Measurements from ENCODE around the gene N4BP2L1. TPM values are rescaled to one million over a fixed set of nuclear protein-coding genes. Genes with fewer than 3 reads are reported as not detected.

Gene N4BP2L1
- total RNA-seq, 2 donors from 2014 or later = 4.0 to 10.3 TPM

DNA sequence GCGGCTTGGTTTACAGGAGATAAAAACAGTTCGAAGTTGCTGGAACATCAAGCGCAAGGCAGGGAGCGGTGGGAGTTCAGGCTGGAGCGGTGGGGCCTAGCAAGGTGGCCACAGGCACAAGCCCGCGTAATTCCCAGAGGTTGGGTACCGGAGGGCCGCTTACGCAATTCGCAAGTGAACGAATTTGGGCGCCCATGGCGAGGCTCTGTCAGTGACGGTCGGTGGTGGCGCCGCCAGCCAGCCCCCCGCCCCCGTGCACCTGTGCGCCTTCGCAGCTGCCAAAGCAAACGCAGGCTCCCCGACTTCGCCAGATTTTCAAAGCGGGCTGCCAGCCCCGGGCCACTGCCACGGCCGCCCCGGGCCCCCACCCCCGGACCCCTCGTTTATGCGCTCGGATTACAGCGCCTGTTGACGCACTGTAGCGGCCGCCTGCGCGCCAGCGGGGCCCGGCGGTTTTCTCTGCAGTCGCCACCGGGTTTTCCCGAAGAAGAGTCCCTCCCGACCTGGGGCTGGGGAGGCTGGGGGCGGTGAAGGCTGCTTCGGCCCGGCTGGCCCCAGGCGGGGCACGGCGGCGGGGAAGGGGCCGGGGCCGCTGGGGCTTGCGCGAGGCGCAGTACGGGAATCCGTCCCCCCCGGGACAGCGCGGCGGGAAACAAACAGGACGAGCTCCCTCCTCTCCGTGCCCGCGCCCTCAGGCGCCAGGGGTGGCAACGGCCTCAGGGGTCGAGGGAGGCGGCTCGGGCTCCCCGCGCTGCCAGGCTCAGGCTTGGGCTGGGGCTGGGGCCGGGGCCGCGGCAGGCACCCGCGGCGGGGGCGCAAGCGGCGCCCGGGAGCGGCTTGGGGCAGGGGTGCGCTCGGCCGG lies 709 bp downstream of the N4BP2L1 start:
- H3K36me3 Mint-ChIP-seq (ENCODE audit: low read depth) = no peaks in the 10 kb centered on the region

DNA sequence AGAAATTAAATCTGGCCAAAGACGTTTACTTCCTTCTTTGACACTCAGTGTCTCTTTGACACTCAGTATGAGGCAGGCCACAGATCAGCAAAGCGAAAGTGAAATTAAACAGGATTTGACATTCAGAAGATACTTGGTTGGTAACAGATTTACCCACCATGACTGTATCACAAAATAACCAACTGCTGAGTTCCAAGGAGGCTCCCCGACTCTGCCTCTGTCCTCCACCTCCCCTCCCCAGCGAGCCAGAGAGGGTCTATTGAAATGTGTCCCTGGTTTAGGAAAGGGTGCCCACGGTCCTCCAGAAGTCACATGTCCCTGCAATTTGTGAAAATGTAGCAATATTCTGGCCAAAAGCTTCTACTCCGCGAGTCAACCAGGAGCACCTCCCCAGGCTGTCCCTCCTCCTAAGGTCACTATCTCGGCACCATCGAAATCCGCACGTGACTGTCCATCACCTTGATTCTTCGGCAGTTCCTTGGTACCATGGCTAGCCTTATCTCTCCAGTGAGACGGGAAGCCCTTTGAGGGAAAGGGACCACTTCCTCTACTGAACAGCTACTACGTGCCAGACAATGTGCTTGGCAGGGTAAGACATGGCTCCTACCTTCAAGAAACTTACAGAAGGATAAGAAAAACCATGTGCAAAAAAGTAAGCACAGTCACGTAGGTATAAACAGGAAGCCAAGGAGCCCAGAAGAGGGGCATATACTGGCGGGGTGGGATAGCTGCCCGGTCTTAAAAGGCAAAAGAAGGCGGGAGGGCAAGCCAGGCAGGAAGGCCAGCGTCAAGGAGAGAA lies 1.5 kb downstream of the N4BP2L1 start:
- H3K4me1 ChIP-seq (ENCODE audit: control insufficient read depth, insufficient read depth, low read length) = no peaks in the 10 kb centered on the region
- WGBS, 2 experiments (ENCODE audit: insufficient coverage in 1 of 2, insufficient read length in 1 of 2) = 79 to 86% methylated on average over 16 to 19 of the region's 19 CpGs
- peaks cover 11% of the 10 kb centered on the region for H3K4me1 Mint-ChIP-seq

More for the DNA sequence above, 709 bp downstream of the N4BP2L1 start:
- no peaks in the 10 kb centered on the region for H3K4me1 ChIP-seq (ENCODE audit: control insufficient read depth, insufficient read depth, low read length)
- 2 to 7% methylated on average over 31 to 90 of the region's 90 CpGs for WGBS, 2 experiments (ENCODE audit: insufficient coverage in 1 of 2, insufficient read length in 1 of 2)
- DNase-seq = peak; percentile 86
- no peak overlapping the region for H3K27ac ChIP-seq (ENCODE audit: low read depth, low read length)
- no peaks in the 10 kb centered on the region for H3K36me3 ChIP-seq (ENCODE audit: control insufficient read depth, insufficient read depth, low read length)
- H3K9me3 Mint-ChIP-seq = no peaks in the 10 kb centered on the region
- TF ChIP-seq, protein P1, sequence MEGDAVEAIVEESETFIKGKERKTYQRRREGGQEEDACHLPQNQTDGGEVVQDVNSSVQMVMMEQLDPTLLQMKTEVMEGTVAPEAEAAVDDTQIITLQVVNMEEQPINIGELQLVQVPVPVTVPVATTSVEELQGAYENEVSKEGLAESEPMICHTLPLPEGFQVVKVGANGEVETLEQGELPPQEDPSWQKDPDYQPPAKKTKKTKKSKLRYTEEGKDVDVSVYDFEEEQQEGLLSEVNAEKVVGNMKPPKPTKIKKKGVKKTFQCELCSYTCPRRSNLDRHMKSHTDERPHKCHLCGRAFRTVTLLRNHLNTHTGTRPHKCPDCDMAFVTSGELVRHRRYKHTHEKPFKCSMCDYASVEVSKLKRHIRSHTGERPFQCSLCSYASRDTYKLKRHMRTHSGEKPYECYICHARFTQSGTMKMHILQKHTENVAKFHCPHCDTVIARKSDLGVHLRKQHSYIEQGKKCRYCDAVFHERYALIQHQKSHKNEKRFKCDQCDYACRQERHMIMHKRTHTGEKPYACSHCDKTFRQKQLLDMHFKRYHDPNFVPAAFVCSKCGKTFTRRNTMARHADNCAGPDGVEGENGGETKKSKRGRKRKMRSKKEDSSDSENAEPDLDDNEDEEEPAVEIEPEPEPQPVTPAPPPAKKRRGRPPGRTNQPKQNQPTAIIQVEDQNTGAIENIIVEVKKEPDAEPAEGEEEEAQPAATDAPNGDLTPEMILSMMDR (conservative IDR thresholded peaks at IDR 0.05) = no peak
- H3K4me1 Mint-ChIP-seq = peaks cover 11% of the 10 kb centered on the region
- H3K4me3 ChIP-seq (ENCODE audit: low read length) = peak overlapping the region; percentile 80
- no peak overlapping the region for H3K9ac ChIP-seq (ENCODE audit: extremely low read depth, low read length, poor library complexity, severe bottlenecking)
- H3K9me3 ChIP-seq (ENCODE audit: control insufficient read depth, low read length) = no peaks in the 10 kb centered on the region
- peak overlapping the region; percentile 68 for H3K4me3 Mint-ChIP-seq
- H3K27me3 ChIP-seq (ENCODE audit: control insufficient read depth, insufficient read depth, low read length, poor library complexity, severe bottlenecking) = peaks cover 41% of the 10 kb centered on the region
- H3K27ac Mint-ChIP-seq = no peak overlapping the region
- peaks cover 16% of the 10 kb centered on the region for H3K27me3 Mint-ChIP-seq (ENCODE audit: insufficient read depth)

DNA sequence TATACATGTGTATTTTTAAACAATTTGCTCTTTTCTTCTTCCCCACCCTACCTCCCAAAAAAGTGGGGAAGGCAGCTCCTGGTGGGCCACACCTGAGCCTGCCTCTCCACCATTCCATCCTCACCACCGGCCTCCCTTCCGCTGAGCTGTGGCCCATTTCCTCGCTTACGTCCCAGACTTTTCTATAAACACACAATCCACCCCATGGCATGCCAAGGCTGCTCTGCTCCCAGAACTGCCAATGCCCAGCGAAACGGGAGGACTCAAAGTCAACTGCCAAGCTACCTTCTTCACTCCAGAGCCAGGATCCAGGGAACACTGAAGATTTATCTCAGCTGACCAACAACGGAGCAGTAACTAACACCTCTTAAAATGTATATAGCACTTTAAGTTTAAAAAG lies 2.8 kb downstream of the N4BP2L1 start:
- peaks cover under 1% of the 10 kb centered on the region for H3K36me3 Mint-ChIP-seq (ENCODE audit: low read depth)
- Histone ChIP-seq H3K4me3 (ENCODE audit: low read length) (no peak overlapping the region), H3K9me3 (ENCODE audit: control insufficient read depth, low read length) (no peaks in the 10 kb centered on the region), H3K27me3 (ENCODE audit: control insufficient read depth, insufficient read depth, low read length, poor library complexity, severe bottlenecking) (peaks cover 41% of the 10 kb centered on the region), H3K9ac (ENCODE audit: extremely low read depth, low read length, poor library complexity, severe bottlenecking) (no peak overlapping the region), H3K36me3 (ENCODE audit: control insufficient read depth, insufficient read depth, low read length) (no peaks in the 10 kb centered on the region), H3K4me1 (ENCODE audit: control insufficient read depth, insufficient read depth, low read length) (no peaks in the 10 kb centered on the region), H3K27ac (ENCODE audit: low read depth, low read length) (no peak overlapping the region)
- TF ChIP-seq, protein P1 (conservative IDR thresholded peaks at IDR 0.05) = no peak
- no peak overlapping the region for H3K27ac Mint-ChIP-seq
- WGBS, 2 experiments (ENCODE audit: insufficient coverage in 1 of 2, insufficient read length in 1 of 2) = 98 to 100% methylated on average over 1 to 7 of the region's 7 CpGs
- no peak overlapping the region for H3K4me3 Mint-ChIP-seq
- peaks cover 11% of the 10 kb centered on the region for H3K4me1 Mint-ChIP-seq
- no peak for DNase-seq
- peaks cover under 1% of the 10 kb centered on the region for H3K9me3 Mint-ChIP-seq
- peaks cover 16% of the 10 kb centered on the region for H3K27me3 Mint-ChIP-seq (ENCODE audit: insufficient read depth)

More for the DNA sequence above, 1.5 kb downstream of the N4BP2L1 start:
- TF ChIP-seq, protein P1 (conservative IDR thresholded peaks at IDR 0.05) = no peak
- Mint-ChIP-seq H3K27me3 (ENCODE audit: insufficient read depth) (peaks cover 16% of the 10 kb centered on the region), H3K27ac (no peak overlapping the region), H3K36me3 (ENCODE audit: low read depth) (no peaks in the 10 kb centered on the region), H3K9me3 (no peaks in the 10 kb centered on the region), H3K4me3 (peak overlapping the region; percentile 68)
- no peak overlapping the region for H3K9ac ChIP-seq (ENCODE audit: extremely low read depth, low read length, poor library complexity, severe bottlenecking)
- no peaks in the 10 kb centered on the region for H3K9me3 ChIP-seq (ENCODE audit: control insufficient read depth, low read length)
- peaks cover 41% of the 10 kb centered on the region for H3K27me3 ChIP-seq (ENCODE audit: control insufficient read depth, insufficient read depth, low read length, poor library complexity, severe bottlenecking)
- H3K36me3 ChIP-seq (ENCODE audit: control insufficient read depth, insufficient read depth, low read length) = no peaks in the 10 kb centered on the region
- H3K4me3 ChIP-seq (ENCODE audit: low read length) = peak overlapping the region; percentile 80
- peak; percentile 46 for DNase-seq
- no peak overlapping the region for H3K27ac ChIP-seq (ENCODE audit: low read depth, low read length)

Data from endodermal cell (in vitro differentiated cells).